Measurements from ENCODE around the gene NTN3.
A peak's percentile ranks its signal among the peaks of the same experiment; 100 is the strongest.
"Not testable (repeated sequence)": the region's sequence is repeated elsewhere in the genome, so short reads cannot be mapped to it uniquely, and the experiment has no call there.

The NTN3 gene

DNA sequence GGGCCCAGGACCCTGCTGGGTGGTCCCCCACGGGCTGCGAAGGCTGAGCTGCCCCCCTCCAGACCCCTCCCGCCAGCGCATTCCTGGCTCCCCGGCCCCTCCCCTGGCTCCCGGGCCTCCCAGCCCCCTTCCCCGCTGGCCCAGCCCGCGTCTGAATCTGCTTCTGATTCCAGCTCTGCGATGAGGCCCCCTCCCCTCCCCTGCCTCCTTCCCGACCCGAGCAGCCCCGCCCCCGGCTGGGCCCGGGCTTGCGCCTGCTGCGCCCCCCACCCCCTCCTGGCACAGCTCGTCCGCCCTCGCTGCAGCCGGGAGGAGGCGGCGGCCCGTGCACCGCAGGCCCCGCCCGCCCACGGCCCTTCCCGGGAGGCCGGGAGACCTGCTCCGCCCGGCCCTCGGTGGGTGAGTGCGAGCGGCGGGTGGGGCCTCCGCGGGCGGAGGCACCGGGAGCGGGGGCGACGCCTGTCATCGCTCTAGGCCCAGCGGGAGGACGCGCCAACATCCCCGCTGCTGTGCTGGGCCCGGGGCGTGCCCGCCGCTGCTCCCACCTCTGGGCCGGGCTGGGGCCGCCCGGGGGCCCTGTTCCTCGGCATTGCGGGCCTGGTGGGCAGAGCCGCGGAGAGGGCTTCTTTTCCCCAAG is at the start of gene NTN3:
NTN3 (plus strand) TSS at position 282 of the 637 bp plus-strand sequence. CDS start 405 bp downstream, outside the sequence.
- peak; percentile 86 for DNase-seq

DNA sequence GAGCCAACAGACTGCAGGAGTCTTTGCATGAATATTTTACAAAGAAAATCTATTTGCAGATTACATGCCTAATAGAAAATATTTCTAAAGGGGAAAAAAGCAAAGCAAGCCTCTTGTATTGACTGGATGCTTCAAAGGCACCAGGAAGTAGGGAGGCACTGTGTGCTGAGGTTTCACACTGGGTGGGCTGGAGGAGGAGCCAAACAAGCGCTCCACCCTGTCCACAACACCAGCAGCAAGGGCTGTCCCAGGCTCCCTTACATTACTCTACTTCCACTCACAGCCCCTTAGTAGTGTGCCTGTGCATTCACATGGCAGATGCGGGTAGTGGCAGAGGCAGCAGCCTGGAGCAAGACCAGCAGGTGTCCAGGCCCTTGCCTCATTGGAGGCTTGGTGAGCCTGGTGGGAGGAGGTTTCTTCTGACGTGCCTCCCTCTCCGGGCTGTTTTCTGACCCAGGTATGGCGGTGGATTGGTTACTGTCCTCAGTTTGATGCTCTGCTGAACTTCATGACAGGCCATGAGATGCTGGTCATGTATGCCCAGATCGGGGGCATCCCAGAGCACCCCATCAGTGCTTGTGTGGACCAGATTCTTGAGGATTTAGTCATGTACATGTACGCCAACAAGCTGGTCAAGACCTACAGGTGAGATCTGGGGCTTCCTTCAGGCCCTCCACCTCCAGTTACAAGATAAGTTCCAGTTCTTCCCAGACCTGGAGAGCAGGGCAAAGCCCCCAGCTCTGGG is 48.8 kb upstream of the NTN3 start:
- no peak for DNase-seq

DNA sequence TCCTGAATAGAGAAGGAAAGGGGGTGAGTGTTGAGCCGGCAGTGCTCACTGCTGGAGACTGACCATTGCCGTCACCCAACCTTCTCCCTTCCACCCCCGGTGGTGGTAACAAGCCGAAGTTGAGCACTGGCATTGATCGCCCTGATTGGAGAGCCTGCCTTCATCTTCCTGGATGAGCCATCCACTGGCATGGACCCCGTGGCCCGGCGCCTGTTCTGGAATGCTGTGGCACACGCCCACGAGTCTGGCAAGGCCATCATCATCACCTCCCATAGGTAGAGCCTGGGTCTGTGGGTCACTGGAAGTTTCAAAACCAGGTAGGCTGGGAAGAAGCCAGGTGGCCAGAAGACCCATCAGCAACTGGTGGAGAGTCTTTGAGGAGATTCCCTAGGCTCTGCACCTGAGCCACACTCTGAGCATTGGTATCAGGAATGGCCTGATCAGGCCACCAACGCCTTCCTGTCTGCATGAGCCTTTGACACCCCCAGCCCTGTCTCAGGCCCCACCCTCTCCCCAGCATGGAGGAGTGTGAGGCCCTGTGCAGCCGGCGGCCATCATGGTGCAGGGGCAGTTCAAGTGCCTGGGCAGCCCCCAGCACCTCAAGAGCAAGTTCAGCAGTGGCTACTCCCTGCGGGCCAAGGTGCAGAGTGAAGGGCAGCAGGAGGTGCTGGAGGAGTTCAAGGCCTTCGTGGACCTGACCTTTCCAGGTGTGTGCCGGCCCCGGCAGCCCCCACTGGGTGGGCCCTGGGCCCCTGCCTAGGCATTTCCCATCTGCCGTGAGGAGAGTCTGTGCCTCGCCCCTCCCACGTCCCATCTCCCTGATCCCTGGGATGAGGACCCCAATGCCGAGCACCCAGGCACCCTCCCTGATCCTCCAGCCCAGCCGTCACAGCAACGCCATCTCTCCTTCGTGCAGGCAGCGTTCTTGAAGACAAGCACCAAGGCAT is 46.8 kb upstream of the NTN3 start:
- DNase-seq = no peak

DNA sequence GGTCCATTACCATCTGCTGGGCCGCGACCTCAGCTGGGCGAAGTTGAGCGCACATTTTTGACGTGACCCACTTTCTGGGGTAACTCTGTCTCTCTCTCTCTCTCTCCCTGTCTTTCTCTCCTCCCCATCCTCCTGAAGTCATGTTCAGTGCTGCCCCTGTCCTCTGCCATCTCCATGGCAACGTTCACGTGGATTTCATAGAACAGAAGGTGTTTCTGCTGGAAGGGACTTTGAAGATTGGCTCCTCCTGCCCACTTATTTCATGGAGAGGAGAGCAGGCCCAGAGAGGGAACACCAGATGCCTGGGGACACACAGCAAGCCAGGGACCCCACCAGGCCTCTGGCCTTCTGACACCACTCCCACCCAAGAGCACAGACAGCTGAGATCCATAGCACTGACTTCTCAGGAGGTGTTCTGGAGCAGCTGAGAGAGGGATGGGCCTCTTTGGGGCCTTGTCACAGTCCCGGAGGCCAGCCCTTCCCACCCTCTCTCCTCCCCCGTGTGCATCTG is 46.0 kb upstream of the NTN3 start:
- DNase-seq = no peak

DNA sequence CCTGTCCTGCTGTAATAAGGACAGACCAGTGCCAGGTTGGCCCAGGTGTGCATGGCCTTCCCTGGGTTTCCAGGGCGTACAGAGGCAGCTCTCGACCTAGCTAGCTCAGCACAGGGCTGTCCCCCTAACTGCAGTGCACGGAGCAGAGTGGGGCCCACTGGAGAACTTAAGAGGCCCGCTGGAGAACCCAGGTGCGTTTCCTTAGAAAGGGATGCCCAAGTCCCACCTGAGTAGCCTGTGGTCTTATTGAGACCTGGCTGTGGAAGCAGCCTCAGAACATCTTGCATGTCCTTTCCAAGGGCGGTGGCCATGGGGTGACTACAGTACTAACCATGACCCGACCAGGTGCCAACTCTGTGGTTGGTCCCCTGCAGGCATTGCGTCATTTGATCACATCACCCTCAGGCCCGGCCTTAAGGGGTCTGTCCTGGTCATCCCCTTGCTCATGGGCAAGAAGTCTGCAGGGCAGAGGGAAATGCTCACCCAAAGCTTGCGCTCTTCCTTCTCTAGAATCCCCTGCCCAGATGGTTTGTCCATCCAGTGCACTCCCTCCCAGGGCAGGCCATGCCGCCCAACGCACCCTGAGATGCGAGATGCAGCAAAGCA is 45.2 kb upstream of the NTN3 start:
- DNase-seq = no peak

DNA sequence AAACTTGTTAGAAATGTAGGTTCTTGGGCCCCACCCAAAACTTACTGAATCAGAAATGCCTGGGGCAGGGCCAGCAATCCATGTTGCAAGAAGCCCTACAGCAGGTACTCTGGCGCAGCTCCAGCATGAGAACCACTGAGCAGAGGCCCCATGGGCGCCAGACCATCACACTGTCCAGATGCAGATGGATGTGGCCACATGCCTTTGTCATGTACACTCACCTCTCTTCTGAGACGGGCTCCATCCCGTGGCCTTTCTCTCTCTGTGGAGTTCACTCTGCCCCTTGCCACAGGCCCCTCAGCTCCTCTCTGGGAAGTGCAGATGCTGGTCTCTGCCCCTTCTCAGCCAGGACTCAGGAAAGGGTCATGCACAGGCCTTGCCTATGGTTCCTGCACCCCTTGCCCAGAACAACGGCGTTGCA is 44.1 kb upstream of the NTN3 start:
- no peak for DNase-seq

DNA sequence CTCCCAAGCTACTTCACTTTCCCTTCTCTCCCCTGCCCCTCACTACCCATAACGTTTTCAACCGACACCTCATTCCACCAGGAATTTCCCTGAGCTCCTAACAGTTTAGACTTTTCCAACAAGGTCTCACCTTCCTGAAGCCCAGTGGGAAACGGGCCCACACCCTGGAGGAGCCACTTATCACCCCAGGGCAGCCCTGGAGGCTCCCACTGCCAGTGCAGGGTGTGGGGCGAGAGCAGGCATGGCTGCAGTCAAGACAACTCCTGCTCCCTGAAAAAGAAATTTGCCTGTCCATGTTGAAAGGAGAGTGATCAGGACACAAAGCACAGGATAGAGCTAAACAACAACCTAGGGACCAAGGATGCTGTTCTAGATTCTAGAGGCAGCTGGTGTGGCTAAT is 43.6 kb upstream of the NTN3 start:
- no peak for DNase-seq

DNA sequence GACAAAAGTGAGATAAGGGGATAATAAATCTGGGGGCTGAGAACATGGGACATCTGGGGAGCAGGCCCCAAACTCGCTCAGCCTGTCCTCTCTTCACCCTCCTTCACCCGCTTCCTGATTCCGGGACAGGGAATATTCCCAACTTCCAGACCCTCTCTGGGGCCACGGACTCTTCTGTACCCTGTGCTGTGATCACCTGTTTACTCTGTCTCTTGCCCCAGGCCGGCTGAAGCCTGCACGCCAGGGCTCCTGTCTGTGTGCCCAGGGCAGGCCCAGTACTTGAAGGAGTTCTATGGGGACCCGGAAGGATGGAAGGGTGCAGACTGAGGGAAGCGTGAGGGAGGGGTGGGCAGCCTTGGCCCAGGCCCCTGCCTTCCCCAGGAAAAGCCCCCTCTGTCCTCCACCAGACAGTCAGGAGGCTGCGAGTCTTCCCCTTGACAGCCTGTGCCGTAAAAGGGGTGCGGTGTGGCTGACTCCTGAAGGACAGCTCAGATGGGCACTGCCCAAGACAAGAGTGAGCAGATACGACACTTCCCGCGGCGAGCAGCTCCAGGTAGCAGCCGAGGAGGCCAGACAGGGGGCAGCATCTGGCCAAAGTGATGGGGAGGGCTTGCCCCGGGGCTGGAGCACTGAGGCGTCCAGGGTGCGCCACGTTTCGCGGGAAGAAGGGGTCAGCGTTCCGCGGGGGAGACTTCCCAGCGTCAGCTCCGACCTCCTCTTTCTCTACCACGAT is 42.9 kb upstream of the NTN3 start:
- no peak for DNase-seq

DNA sequence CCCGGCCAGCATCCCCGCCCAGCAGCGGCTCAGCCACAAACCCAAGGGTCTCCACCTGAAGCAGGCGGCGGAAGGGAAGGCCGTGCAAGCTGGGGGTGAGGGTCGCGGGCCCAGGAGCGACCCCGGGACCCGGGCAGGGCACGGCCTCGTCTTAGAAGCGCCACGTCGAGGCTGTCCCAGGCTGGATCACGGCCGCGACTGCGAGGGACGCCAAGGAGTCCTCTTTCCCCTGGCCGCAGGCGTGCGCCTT is 42.4 kb upstream of the NTN3 start:
- no peak for DNase-seq

DNA sequence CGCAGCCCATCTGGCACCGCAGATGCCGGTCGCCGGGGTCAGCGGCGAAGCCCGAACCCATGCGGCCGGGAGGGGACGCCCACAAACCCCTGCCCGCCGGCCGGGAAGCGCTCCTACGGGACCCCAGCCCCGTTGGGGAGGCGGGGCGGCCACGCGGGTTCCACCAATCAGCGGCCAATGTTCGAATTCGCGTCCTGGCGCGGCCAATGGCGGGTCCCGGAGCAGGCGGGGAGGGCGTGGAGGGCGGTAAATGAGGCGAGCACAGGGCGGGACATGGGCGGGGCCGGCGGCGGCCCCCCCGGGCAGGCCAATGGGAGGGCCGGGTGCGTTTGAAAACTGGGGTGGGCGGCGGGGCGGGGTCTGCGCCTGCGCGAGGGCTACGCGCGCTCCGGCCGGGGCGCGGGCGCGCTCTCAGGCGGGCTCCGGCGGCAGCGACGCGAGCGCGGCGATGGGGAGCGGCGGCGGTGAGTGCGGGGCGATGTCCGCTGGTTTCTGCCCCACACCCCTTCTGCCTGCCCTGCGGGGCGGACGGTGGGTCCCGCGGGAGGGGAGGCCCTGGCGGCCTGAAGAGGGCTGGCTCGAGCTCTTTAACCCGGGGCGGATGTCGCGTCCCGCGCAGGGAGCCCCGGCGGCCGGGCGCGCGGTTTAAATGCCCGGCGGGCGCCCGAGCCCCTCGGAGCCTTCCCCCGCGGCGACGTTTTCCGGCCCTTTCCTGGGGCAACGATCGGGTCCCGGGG is 41.9 kb upstream of the NTN3 start, which contains the start of gene CCNF:
CCNF (plus strand) TSS at position 414 of the 737 bp plus-strand sequence; CDS start at position 449, 35 bp downstream.
- peak; percentile 98 for DNase-seq

DNA sequence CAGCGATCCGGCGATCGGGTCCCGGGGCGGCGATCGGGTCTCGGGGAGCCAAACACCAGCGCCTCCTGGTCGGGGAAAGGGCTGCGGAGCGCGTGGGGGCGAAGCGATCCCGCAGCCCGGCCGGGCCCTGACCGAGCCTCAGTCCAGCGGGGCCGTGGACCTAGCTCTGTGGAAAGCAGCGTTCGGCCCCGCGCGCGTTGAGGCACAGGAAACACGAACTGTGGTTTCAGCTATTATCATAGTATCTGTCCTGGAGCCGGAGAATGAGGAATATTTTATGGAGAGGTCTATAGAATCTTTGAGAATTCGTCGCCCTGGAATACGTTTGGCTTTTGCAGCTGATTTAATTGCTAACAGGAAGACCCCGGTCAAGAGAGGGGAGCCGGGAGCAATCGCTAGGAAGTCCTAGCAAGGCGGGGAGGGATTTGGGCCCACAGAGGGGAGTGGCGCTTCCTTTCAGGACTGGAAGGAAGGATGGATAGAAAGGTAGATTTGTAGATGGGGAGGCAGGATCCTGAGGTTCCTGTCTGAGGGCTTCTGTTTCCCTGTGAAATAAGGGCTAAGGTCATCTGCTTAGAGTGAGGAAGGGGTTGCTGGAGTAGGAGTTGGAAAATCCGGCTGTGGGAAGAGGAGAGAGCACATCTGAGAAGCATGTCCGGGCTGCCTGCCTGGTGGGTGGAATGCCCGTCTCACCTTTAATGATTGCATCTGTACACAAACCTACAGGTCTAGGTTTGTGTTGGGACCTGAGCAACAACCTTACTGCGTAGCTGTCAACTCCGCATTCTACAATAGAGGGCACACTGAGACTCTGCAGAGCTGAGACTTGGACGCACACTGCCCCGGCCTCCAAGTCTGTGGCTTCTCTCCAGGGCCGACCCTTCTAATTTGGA is 41.1 kb upstream of the NTN3 start:
- no peak for DNase-seq

DNA sequence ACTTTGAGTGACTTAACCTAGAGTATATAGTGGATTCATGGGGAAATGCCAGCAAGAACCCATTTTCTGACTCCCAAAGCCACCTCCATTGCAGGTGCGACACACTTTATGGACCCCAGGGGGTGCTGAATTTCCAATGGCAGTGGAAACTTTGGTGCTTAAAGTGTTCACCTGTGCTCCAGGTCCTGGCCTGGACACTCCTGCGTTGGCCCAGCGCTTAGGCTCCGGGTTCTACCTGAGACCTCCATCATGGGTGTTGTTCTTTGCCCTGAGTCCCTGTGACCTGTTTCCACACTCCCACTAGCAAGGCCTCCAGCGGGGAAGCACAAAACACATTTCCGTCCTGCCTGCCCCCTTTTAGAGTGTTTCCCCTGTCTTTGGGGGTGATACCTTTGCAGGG is 38.8 kb upstream of the NTN3 start:
- DNase-seq = no peak

DNA sequence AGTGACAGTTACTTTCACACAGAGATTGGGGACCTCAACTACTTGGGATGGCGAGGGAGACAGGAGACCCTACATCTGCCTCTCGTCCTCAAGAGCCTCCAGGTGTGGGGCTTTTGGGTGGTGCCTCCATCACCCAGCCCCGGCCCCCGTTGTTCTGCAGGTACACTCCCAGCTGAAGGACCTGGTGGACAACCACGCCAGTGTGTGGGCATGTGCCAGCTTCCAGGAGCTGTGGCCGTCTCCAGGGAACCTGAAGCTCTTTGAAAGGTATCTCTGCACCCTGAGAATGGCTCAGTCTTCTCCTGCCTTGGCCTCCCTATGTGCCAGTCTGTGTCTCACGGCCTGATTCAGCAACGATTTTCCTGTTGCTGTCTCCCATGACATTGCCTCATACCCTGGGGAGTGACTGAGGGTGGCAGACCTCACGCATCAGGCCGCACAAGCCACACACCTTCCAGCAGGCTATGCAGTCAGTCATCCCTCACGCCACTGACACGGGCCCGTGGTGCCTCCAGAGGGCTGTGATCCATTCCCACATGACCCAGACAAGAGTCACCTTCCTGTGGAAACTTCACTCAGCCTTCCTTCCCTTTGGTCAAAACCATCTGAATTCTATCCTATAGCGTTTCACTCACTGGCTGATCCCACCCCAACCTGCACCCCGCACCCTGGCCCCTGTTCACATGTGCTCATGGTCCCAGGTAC is 38.1 kb upstream of the NTN3 start:
- DNase-seq = no peak

DNA sequence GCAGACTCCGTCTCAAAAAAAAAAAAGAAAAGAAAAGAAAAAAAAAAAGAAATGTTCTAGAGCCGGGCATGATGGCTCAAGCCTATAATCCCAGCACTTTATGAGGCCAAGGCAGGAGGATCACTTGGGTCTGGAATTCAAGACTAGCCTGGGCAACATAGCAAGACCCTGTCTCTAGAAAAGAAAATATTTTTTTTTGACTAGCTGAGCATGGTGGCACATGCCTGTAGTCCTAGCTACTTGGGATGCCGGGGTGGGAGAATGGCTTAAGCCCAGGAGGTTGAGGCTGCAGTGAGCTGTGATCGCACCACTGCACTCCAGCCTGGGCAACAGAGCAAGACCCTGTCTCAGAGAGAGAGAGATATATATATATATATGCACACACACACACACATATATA is 35.9 kb upstream of the NTN3 start:
- not testable (repeated sequence) for DNase-seq

DNA sequence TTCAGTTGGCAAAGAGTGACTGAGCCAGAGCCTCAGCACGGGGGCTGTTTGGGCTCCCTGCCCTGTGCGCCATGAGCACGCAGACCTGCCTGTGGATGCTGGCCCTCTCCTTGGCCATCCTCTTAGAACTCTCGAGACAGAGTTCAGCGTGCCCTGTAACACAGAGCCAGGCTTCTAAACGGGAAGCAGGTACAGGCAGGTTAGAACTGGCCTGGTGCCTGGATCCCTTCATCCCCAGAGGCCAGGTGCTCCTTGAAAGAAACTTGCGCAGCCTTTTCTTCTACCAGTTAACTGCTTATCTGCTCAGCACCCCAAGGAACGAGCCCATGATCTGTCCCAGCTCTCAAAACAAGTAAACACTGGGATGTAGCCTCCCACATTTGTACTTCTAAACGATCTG is 35.0 kb upstream of the NTN3 start:
- DNase-seq = no peak

DNA sequence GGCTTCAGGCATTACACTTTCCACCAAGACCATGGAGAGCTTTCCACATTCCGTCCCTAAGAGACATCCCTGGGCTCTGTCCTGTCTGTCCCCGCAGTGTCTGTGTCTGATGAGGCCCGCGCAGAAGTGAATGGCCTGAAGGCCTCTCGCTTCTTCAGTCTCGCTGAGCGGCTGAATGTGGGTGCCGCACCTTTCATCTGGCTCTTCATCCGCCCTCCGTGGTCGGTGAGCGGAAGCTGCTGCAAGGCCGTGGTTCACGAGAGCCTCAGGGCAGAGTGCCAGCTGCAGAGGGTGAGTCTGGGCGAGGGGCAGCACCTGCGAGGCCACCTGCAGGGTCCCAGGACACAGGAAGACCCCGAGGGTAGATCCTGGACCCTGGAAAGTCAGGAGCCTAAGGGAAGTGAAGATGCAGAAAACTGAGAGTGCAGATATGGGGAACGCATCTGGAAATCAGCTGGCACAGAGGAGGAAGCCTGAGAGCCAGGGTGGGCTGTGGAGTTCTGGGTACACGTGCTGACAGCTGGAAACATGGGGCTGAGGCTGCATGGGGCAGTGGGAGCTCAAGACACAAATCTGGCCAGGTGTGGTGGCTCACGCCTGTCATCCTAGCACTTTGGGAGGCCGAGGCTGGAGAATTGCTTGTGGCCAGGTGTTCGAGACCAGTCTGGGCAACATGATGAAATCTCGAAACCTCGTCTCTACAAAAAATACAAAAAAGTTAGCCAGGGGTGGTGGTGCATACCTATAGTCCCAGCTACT is 33.9 kb upstream of the NTN3 start:
- DNase-seq = no peak

DNA sequence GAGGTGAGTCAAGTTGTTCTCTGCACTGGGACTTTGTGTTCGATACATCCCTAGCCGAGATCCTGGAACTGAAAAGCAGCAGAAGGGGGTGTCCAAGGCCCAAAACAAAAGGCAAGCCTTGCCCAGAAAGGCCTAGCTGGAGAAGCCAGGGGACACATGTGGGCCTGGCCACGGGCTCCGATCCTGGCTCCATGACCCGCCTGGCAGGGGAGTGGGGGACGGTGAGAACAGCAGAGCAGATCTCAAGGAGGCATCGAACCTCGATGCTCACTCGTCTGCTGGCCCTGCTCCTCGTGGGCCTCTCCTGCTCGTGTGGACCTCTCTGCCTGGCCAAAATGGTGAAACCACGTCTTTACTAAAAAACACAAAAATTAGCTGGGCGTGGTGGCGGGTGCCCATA is 33.0 kb upstream of the NTN3 start:
- no peak for DNase-seq

DNA sequence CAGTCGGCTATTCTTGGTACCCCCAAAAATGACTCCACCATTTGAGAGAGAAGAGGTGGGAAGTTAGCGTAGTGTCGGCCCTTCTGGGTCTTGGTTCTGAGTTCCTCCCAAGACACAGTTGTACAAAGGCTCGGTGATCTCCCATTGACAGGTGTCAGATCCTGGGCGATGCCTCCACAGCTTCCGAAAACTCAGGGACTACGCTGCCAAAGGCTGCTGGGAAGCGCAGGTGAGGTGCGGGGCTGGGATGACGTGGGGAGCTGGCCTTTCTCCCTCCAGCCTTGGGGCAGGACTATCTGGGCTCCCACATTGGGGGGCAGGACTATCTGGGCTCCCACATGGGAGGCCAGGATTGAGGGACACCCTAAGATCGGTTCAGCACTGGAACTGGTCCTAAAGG is 31.5 kb upstream of the NTN3 start:
- DNase-seq = no peak
